PFSK-1 (cell line): ENCODE measurements around the gene SDF2L1.

Experiments used
- FOXP2 ChIP-seq: optimal IDR thresholded peaks from 2 replicates; pipeline ENCODE3; 2011; ENCODE audit warnings: borderline replicate concordance, control low read depth, inconsistent platforms; ENCODE audit not compliant: insufficient read depth; ENCODE audit errors: extremely low read length, extremely low read depth
- POLR2AphosphoS5 ChIP-seq: IDR thresholded peaks from 2 replicates; pipeline ENCODE4 v1.6.1; 2012; ENCODE audit warnings: low read depth, mild to moderate bottlenecking, control low read depth, low read length, moderate library complexity
- REST ChIP-seq, 2 experiments: IDR thresholded peaks; 2 replicates each; pipeline versions ENCODE4 v1.6.1 to v1.8.0; 2011 to 2012; ENCODE audit warnings: low read depth in 2 of 2, low read length in 2 of 2, control low read depth in 1 of 2, inconsistent platforms in 1 of 2, mild to moderate bottlenecking in 1 of 2, moderate library complexity in 1 of 2; ENCODE audit not compliant: insufficient read depth in 1 of 2
- SIN3A ChIP-seq: IDR thresholded peaks from 2 replicates; pipeline ENCODE4 v1.6.1; 2012; ENCODE audit warnings: mild to moderate bottlenecking, low read length, moderate library complexity, borderline replicate concordance; ENCODE audit not compliant: insufficient read depth
- TAF1 ChIP-seq: IDR thresholded peaks from 2 replicates; pipeline ENCODE4 v1.6.1; 2012; ENCODE audit warnings: low read length, control low read depth, borderline replicate concordance; ENCODE audit not compliant: insufficient read depth

The SDF2L1 gene

GRCh38 chr22:21613553-21614233 lies 28.4 kb upstream of the SDF2L1 start:
- TF ChIP-seq FOXP2, result no peak
- no peak for TF ChIP-seq TAF1
- TF ChIP-seq POLR2AphosphoS5, result no peak
- no peak for TF ChIP-seq SIN3A
- TF ChIP-seq REST (IDR thresholded peaks at IDR 0.05; ENCODE audit: insufficient read depth in 1 of 2, low read depth in 2 of 2, low read length in 2 of 2), result no peak

- TF ChIP-seq FOXP2 (no peak), POLR2AphosphoS5 (no peak), SIN3A (no peak), TAF1 (no peak), REST (IDR thresholded peaks at IDR 0.05; ENCODE audit: insufficient read depth in 1 of 2, low read depth in 2 of 2, low read length in 2 of 2) (no peak)
Measured at GRCh38 chr22:21615731-21616130, 26.4 kb upstream of the SDF2L1 start.

GRCh38 chr22:21621025-21621424 lies 21.1 kb upstream of the SDF2L1 start:
- TF ChIP-seq FOXP2 (no peak), TAF1 (no peak), POLR2AphosphoS5 (no peak), REST (IDR thresholded peaks at IDR 0.05; ENCODE audit: insufficient read depth in 1 of 2, low read depth in 2 of 2, low read length in 2 of 2) (no peak), SIN3A (no peak)

DNA sequence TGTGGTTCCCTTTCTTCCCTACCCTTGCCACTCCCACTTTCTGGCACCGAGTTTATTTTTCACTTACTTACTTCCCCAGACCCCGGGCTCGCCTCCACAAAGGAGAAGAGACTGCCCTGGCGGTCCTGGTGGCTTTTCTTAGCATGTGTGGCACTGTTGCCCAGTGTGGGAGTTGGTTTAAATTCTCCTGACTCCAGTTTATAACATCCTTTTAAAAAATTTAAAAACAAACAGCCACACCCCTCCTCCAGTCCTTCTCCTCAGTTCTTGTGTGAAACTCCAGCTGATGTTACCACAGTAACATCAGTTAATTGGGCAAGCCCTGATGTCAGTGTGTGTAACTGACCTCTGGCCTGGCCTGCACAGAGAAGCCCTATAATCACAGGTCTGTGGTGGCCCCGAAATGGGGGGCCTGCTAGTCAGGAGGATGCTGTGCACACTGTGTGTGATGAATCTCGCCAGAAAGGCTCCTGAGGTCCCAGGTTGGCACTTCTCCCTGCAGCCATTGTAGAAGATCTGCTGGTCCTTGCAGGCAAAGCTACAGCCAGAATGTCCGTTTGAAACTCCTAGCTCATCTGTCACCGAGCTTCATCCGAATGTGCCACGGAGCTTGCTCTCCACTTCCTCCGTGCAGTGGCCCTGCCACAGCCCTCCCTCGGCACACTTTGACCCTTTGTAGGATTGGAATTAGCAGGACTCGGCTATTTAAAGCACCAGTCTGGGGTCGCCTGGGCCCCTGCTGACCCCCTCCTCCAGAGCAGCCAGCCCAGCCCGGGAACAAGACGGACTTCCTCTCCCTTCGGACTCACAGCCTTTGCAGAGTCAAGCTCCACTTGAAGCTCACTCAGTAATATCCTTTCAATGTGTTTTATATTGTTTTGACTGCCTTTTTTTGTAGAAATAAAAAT lies 19.8 kb upstream of the SDF2L1 start:
- TF ChIP-seq POLR2AphosphoS5 (no peak), REST (IDR thresholded peaks at IDR 0.05; ENCODE audit: insufficient read depth in 1 of 2, low read depth in 2 of 2, low read length in 2 of 2) (no peak), FOXP2 (no peak), SIN3A (no peak), TAF1 (no peak)
